ENCODE results near the gene CDH13.

CDH13 gene

GRCh38 chr16:83031524-83031923, 404.8 kb downstream of the CDH13 start:
- DNase-seq (ENCODE audit: low read depth in 1 of 2, low spot score in 1 of 2) = no peak
- H3K4me3 ChIP-seq (replicated peaks; ENCODE audit: insufficient read depth, low read length) = no peak overlapping the region
- H3K27me3 ChIP-seq (ENCODE audit: insufficient read depth, poor library complexity, severe bottlenecking) = no peaks in the 10 kb centered on the region
- no peak overlapping the region for H3K27ac ChIP-seq (replicated peaks)
- TF ChIP-seq REST (IDR thresholded peaks at IDR 0.05; ENCODE audit: insufficient replicate concordance, low read depth) (no peak), GABPA (IDR thresholded peaks at IDR 0.05; ENCODE audit: low read depth) (no peak), CTCF (IDR thresholded peaks at IDR 0.05; ENCODE audit: insufficient read depth, low read length) (no peak), POLR2AphosphoS5 (IDR thresholded peaks at IDR 0.05; ENCODE audit: low read depth) (no peak), SPI1 (IDR thresholded peaks at IDR 0.05; ENCODE audit: borderline replicate concordance, low read depth) (no peak)

- Histone ChIP-seq H3K27me3 (ENCODE audit: insufficient read depth, poor library complexity, severe bottlenecking) (no peaks in the 10 kb centered on the region), H3K27ac (replicated peaks) (no peak overlapping the region), H3K4me3 (replicated peaks; ENCODE audit: insufficient read depth, low read length) (no peak overlapping the region)
- TF ChIP-seq CTCF (IDR thresholded peaks at IDR 0.05; ENCODE audit: insufficient read depth, low read length) (no peak), REST (IDR thresholded peaks at IDR 0.05; ENCODE audit: insufficient replicate concordance, low read depth) (no peak), SPI1 (IDR thresholded peaks at IDR 0.05; ENCODE audit: borderline replicate concordance, low read depth) (no peak), POLR2AphosphoS5 (IDR thresholded peaks at IDR 0.05; ENCODE audit: low read depth) (no peak), GABPA (IDR thresholded peaks at IDR 0.05; ENCODE audit: low read depth) (no peak)
- DNase-seq (ENCODE audit: low read depth in 1 of 2, low spot score in 1 of 2) = no peak
Measured at GRCh38 chr16:83037102-83037501, 410.3 kb downstream of the CDH13 start.

- TF ChIP-seq GABPA (IDR thresholded peaks at IDR 0.05; ENCODE audit: low read depth) = no peak
- TF ChIP-seq POLR2AphosphoS5 (IDR thresholded peaks at IDR 0.05; ENCODE audit: low read depth) = no peak
- TF ChIP-seq REST (IDR thresholded peaks at IDR 0.05; ENCODE audit: insufficient replicate concordance, low read depth) = no peak
- TF ChIP-seq CTCF (IDR thresholded peaks at IDR 0.05; ENCODE audit: insufficient read depth, low read length) = no peak
- TF ChIP-seq SPI1 (IDR thresholded peaks at IDR 0.05; ENCODE audit: borderline replicate concordance, low read depth) = no peak
- Histone ChIP-seq H3K4me3 (replicated peaks; ENCODE audit: insufficient read depth, low read length) (no peak overlapping the region), H3K27ac (replicated peaks) (no peak overlapping the region), H3K27me3 (ENCODE audit: insufficient read depth, poor library complexity, severe bottlenecking) (no peaks in the 10 kb centered on the region)
- DNase-seq (ENCODE audit: low read depth in 1 of 2, low spot score in 1 of 2) = no peak
Measured at GRCh38 chr16:83037884-83038283, 411.1 kb downstream of the CDH13 start.
